Liver (tissue), 3 donors: ENCODE data around the gene ANK3.

Source experiments
- EGR1 ChIP-seq, 2 donors: IDR thresholded peaks; 2 replicates each; pipeline ENCODE4 v1.6.1; 2016 to 2018; ENCODE audit warnings: antibody characterized with exemption in 2 of 2, low read depth in 2 of 2
- FOXA1 ChIP-seq: IDR thresholded peaks from 2 replicates; pipeline ENCODE4 v1.6.1; 2016; ENCODE audit warnings: antibody characterized with exemption
- GABPA ChIP-seq, 2 donors: IDR thresholded peaks in 1 of 2; conservative IDR thresholded peaks in 1 of 2; 2 replicates each; pipeline ENCODE4 v1.6.1; 2016; ENCODE audit warnings: antibody characterized with exemption in 2 of 2, mild to moderate bottlenecking in 1 of 2, moderate library complexity in 1 of 2
- NR2F2 ChIP-seq: IDR thresholded peaks from 2 replicates; pipeline ENCODE4 v1.6.1; 2016; ENCODE audit warnings: antibody characterized with exemption
- RAD21 ChIP-seq, 2 donors: IDR thresholded peaks; 2 replicates each; pipeline ENCODE4 v1.6.1; 2016; ENCODE audit warnings: antibody characterized with exemption in 2 of 2, mild to moderate bottlenecking in 2 of 2
- SP1 ChIP-seq: IDR thresholded peaks from 2 replicates; pipeline ENCODE4 v1.6.1; 2018; ENCODE audit warnings: antibody characterized with exemption, mild to moderate bottlenecking
- TAF1 ChIP-seq: conservative IDR thresholded peaks from 2 replicates; pipeline ENCODE4 v1.6.1; 2016; ENCODE audit warnings: antibody characterized with exemption, mild to moderate bottlenecking
- YY1 ChIP-seq: IDR thresholded peaks from 2 replicates; pipeline ENCODE4 v1.6.1; 2016; ENCODE audit warnings: antibody characterized with exemption, mild to moderate bottlenecking
- TF ChIP-seq, protein P1 (sequence below): fragments of 150-350 bp; IDR thresholded peaks from 2 replicates; pipeline ENCODE4 v1.5.1; 2017; ENCODE audit warnings: improper control_type of control experiment, low read depth, low read length; ENCODE audit not compliant: missing input control
- TF ChIP-seq, protein P2 (sequence below): IDR thresholded peaks from 2 replicates; pipeline ENCODE4 v1.6.1; 2016; ENCODE audit warnings: antibody characterized with exemption, mild to moderate bottlenecking
- TF ChIP-seq, protein P3 (sequence below): IDR thresholded peaks from 2 replicates; pipeline ENCODE4 v1.6.1; 2016; ENCODE audit warnings: antibody characterized with exemption
- TF ChIP-seq, protein P4 (sequence below): IDR thresholded peaks from 2 replicates; pipeline ENCODE4 v1.6.1; 2016; ENCODE audit warnings: antibody characterized with exemption
- donor health status: healthy.
- donor health status: healthy.

DNA sequence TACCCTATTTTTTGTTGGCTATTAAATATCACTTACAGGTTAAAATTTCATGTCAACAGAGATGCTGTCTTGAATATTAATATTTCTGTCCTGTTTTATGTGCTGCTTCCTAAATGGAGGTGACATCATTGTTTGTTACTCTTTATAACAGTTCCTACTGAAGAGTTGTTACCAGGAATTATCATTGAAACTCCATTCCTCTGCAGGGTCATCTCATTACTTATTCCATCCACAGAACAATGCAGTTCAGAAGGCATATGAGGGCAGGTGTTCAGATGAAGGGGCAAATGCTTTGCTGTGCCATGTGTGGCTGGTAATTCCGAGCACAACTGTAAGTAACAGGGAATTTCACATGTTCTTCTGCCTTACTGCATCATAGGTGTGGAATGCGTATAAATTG, 113.4 kb downstream of the ANK3 start:
- TF ChIP-seq RAD21 (IDR thresholded peaks at IDR 0.05) (no peak), TAF1 (no peak), FOXA1 (no peak), YY1 (no peak), EGR1 (IDR thresholded peaks at IDR 0.05; ENCODE audit: low read depth in 2 of 2) (no peak), GABPA (IDR thresholded peaks at IDR 0.05 in 1 of 2, conservative IDR thresholded peaks at IDR 0.05 in 1 of 2) (no peak), SP1 (no peak), NR2F2 (no peak)
- TF ChIP-seq, protein P1, sequence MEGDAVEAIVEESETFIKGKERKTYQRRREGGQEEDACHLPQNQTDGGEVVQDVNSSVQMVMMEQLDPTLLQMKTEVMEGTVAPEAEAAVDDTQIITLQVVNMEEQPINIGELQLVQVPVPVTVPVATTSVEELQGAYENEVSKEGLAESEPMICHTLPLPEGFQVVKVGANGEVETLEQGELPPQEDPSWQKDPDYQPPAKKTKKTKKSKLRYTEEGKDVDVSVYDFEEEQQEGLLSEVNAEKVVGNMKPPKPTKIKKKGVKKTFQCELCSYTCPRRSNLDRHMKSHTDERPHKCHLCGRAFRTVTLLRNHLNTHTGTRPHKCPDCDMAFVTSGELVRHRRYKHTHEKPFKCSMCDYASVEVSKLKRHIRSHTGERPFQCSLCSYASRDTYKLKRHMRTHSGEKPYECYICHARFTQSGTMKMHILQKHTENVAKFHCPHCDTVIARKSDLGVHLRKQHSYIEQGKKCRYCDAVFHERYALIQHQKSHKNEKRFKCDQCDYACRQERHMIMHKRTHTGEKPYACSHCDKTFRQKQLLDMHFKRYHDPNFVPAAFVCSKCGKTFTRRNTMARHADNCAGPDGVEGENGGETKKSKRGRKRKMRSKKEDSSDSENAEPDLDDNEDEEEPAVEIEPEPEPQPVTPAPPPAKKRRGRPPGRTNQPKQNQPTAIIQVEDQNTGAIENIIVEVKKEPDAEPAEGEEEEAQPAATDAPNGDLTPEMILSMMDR = no peak
- TF ChIP-seq, protein P2, sequence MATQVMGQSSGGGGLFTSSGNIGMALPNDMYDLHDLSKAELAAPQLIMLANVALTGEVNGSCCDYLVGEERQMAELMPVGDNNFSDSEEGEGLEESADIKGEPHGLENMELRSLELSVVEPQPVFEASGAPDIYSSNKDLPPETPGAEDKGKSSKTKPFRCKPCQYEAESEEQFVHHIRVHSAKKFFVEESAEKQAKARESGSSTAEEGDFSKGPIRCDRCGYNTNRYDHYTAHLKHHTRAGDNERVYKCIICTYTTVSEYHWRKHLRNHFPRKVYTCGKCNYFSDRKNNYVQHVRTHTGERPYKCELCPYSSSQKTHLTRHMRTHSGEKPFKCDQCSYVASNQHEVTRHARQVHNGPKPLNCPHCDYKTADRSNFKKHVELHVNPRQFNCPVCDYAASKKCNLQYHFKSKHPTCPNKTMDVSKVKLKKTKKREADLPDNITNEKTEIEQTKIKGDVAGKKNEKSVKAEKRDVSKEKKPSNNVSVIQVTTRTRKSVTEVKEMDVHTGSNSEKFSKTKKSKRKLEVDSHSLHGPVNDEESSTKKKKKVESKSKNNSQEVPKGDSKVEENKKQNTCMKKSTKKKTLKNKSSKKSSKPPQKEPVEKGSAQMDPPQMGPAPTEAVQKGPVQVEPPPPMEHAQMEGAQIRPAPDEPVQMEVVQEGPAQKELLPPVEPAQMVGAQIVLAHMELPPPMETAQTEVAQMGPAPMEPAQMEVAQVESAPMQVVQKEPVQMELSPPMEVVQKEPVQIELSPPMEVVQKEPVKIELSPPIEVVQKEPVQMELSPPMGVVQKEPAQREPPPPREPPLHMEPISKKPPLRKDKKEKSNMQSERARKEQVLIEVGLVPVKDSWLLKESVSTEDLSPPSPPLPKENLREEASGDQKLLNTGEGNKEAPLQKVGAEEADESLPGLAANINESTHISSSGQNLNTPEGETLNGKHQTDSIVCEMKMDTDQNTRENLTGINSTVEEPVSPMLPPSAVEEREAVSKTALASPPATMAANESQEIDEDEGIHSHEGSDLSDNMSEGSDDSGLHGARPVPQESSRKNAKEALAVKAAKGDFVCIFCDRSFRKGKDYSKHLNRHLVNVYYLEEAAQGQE = no peak
- TF ChIP-seq, protein P3, sequence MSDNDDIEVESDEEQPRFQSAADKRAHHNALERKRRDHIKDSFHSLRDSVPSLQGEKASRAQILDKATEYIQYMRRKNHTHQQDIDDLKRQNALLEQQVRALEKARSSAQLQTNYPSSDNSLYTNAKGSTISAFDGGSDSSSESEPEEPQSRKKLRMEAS = no peak
- TF ChIP-seq, protein P4, sequence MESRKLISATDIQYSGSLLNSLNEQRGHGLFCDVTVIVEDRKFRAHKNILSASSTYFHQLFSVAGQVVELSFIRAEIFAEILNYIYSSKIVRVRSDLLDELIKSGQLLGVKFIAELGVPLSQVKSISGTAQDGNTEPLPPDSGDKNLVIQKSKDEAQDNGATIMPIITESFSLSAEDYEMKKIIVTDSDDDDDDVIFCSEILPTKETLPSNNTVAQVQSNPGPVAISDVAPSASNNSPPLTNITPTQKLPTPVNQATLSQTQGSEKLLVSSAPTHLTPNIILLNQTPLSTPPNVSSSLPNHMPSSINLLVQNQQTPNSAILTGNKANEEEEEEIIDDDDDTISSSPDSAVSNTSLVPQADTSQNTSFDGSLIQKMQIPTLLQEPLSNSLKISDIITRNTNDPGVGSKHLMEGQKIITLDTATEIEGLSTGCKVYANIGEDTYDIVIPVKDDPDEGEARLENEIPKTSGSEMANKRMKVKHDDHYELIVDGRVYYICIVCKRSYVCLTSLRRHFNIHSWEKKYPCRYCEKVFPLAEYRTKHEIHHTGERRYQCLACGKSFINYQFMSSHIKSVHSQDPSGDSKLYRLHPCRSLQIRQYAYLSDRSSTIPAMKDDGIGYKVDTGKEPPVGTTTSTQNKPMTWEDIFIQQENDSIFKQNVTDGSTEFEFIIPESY = no peak
